GM12872 (cell line): ENCODE measurements around the gene TSPAN9.

ENCODE experiments used
- CTCF ChIP-seq: IDR thresholded peaks from 3 replicates; pipeline ENCODE4 v1.5.1; 2011; ENCODE audit warnings: low read depth, mild to moderate bottlenecking, low read length, moderate library complexity; ENCODE audit not compliant: insufficient read depth

The TSPAN9 gene

GRCh38 chr12:3246253-3246652 lies 169.1 kb downstream of the TSPAN9 start:
- no peak for TF ChIP-seq CTCF

GRCh38 chr12:3247077-3247476 lies 169.9 kb downstream of the TSPAN9 start:
- TF ChIP-seq CTCF, result no peak

GRCh38 chr12:3247629-3248161 lies 170.5 kb downstream of the TSPAN9 start:
- no peak for TF ChIP-seq CTCF

GRCh38 chr12:3249081-3249800 lies 172.1 kb downstream of the TSPAN9 start:
- no peak for TF ChIP-seq CTCF

- TF ChIP-seq CTCF, result no peak
These were observed 172.9 kb downstream of the TSPAN9 start for GRCh38 chr12:3250034-3250433.

- no peak for TF ChIP-seq CTCF
These were observed 173.4 kb downstream of the TSPAN9 start for GRCh38 chr12:3250576-3250975.

GRCh38 chr12:3251067-3251466 lies 173.9 kb downstream of the TSPAN9 start:
- no peak for TF ChIP-seq CTCF
